Activated naive CD4-positive, alpha-beta T cell treated with anti-CD3 and anti-CD28 coated beads for 36 hours (primary cell): ENCODE results near the gene TNNI3K. TPM values are rescaled to one million over a fixed set of nuclear protein-coding genes. Genes with fewer than 3 reads are reported as not detected.

Source experiments
- CTCF ChIA-PET: fragments of 350-600 bp; sonication (Branson Sonifier 250); formaldehyde crosslinking; loops from one replicate; lab custom pipeline; 2021; ENCODE audit warnings: antibody characterized with exemption; lab: Charles Lee
- DNase-seq: peaks from one replicate; pipeline ENCODE4 v3.0.0-alpha.2; 2020
- H3K27ac Mint-ChIP-seq: one replicate; pipeline ENCODE4 v1.8.0; 2021; ENCODE audit warnings: mild to moderate bottlenecking, mixed read lengths
- H3K27me3 Mint-ChIP-seq: one replicate; pipeline ENCODE4 v1.8.0; 2021; ENCODE audit warnings: low read depth, mixed read lengths
- H3K36me3 Mint-ChIP-seq: one replicate; pipeline ENCODE4 v1.8.0; 2021; ENCODE audit warnings: low read depth, mixed read lengths
- H3K4me1 Mint-ChIP-seq: one replicate; pipeline ENCODE4 v1.8.0; 2021; ENCODE audit warnings: low read depth, mixed read lengths
- H3K4me3 Mint-ChIP-seq: one replicate; pipeline ENCODE4 v1.8.0; 2021; ENCODE audit warnings: mild to moderate bottlenecking, moderate library complexity, mixed read lengths
- H3K9me3 Mint-ChIP-seq: one replicate; pipeline ENCODE4 v1.8.0; 2021; ENCODE audit warnings: mixed read lengths
- intact Hi-C: fragments of 100-400 bp; cut with micrococcal nuclease; formaldehyde crosslinking; loops from one replicate; pipeline ENCODE4 v1.15.1; 2023
- total RNA-seq, 2 experiments: library from RNA; stranded (reverse); gene quantifications; one replicate each; pipeline ENCODE4 v1.2.3, GENCODE V29; 2021

Gene TNNI3K
- total RNA-seq, 2 experiments from 2014 or later, result 0.40 TPM; not detected in 1

DNA sequence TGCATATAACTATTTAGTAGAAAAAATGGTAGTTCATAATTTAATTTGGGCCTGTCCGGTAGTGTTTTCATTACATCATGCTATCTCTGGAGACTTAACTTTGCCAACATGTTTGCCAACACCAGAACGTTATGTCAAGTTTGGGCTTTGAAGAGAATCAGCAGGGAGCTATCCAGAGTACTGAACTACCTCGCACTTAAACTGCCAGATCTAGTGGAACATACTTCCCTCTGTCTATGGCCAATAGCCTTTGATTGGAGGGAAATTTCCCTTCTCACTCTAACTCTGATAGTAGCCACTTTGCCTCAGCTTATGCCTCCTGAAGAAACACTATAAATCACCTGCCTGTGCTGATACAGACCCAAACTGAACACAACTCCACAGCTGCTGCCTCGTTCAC lies 267.2 kb downstream of the TNNI3K start:
- Mint-ChIP-seq H3K4me1 (no peaks in the 10 kb centered on the region), H3K36me3 (no peaks in the 10 kb centered on the region), H3K27ac (no peak overlapping the region), H3K27me3 (peaks cover 8% of the 10 kb centered on the region), H3K9me3 (no peaks in the 10 kb centered on the region), H3K4me3 (no peak overlapping the region)
- intact Hi-C loops, result no loop called here
- CTCF ChIA-PET, result interaction anchor here (1.6 kb wide), 1 partner anchor 7 kb away, joined by 3 read pairs; no protein-coding TSS in a partner anchor
- no peak for DNase-seq

DNA sequence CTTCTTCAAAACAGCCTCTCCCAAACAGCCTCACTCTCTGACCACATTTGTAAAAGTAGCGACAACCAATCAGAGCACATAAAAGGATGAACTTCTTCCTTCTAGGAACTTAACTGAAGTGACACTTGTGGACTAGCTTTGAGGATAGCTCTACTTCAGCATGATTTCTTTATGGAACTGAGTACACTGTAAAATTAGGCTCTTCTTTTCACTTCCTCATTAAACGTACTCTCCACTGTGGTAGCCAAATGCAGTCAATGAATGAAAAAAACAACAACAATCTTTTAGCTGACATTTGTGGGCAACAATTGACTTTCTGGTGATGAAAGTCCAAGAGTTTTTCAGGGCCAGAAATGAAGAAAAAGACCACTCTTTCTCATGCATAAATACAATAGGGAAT lies 267.7 kb downstream of the TNNI3K start:
- no peak overlapping the region for H3K27ac Mint-ChIP-seq
- no peaks in the 10 kb centered on the region for H3K9me3 Mint-ChIP-seq
- intact Hi-C loops, result no loop called here
- DNase-seq, result no peak
- H3K4me1 Mint-ChIP-seq, result no peaks in the 10 kb centered on the region
- H3K4me3 Mint-ChIP-seq, result no peak overlapping the region
- H3K36me3 Mint-ChIP-seq, result no peaks in the 10 kb centered on the region
- CTCF ChIA-PET, result interaction anchor here (0.7 to 1.6 kb wide), 6 partner anchors 8 to 563 kb away, joined by 3 to 4 read pairs (median 3); no protein-coding TSS in a partner anchor
- H3K27me3 Mint-ChIP-seq, result peaks cover 8% of the 10 kb centered on the region

DNA sequence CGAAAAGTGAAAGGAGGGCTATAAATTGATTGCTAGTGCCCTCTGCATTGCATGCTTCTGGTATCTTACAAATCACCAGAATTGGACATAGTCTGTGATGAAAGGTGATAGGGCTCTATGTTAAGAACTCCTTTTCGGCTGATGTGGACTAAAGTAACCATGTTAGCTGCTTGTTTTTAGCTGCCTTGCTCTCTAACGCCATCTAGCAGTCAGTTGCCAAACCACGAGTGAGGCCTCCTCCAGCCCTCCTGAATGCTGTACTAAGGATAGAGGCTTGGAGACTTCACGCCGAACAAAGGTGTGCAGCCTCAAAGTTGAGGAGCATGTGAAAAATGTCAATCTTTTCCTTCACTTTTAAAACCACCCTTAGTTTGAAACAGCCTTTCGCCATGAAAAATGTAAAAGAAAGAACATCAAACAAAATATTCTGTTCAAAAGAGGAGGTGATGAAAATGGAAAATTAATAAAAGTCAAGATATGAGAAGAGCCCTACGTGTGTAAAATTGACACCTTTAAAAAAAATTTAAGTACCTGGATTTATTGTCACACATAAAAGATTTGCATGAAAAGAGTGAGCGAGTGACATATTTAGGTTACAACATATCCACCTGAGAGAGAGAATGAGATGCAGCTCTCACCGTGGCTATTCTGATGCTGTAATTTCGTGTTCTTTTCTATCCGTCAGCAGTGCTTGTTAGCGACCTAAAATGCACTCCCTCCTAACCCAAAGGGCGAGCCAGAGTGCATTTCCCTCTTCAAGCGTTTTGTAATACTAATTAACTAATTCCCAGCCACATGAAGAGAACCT lies 269.1 kb downstream of the TNNI3K start:
- H3K27me3 Mint-ChIP-seq, result peaks cover 8% of the 10 kb centered on the region
- no peak overlapping the region for H3K4me3 Mint-ChIP-seq
- H3K36me3 Mint-ChIP-seq, result no peaks in the 10 kb centered on the region
- H3K9me3 Mint-ChIP-seq, result no peaks in the 10 kb centered on the region
- intact Hi-C loops, result loop anchor here (1.0 kb wide), 1 partner anchor 229 kb away; the partner anchor contains the start of genes CRYZ and TYW3
- no peak overlapping the region for H3K27ac Mint-ChIP-seq
- CTCF ChIA-PET, result interaction anchor here (1.1 to 1.6 kb wide), 3 partner anchors 8 to 35 kb away, joined by 3 read pairs; no protein-coding TSS in a partner anchor
- no peaks in the 10 kb centered on the region for H3K4me1 Mint-ChIP-seq
- DNase-seq, result peak; percentile 67

DNA sequence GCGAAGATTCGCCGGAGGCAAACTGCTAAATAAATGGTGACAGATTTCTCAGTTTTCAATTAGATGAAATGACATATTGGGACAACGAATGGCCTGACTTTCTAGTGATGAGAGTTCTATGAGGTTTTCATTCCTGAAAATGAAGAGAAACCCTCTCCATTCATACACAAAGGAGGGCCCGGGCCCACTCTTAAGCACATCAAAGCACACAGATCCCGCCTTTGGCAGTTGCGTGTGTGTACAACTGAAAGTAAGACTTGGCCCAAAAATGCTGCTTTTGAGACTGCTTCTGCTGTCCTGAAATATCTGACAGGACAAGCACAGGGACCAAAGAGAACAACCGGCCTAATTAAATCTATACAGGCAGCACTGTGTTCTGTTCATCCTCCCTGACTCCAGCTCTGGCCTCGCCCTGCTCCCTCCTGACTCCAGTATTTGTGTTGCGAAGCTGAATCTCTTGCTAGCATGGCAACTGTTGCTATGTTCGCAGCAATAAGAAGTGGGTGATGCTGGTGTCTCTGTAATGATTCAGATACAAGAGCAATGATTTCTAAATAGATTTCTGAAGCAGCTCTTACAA lies 269.8 kb downstream of the TNNI3K start:
- Mint-ChIP-seq H3K27me3 (peaks cover 8% of the 10 kb centered on the region), H3K4me3 (no peak overlapping the region), H3K27ac (no peak overlapping the region), H3K36me3 (no peaks in the 10 kb centered on the region), H3K9me3 (no peaks in the 10 kb centered on the region), H3K4me1 (no peaks in the 10 kb centered on the region)
- DNase-seq, result no peak
- CTCF ChIA-PET, result no interaction called here
- intact Hi-C loops, result loop anchor here (1.0 kb wide), 1 partner anchor 228 kb away; the partner anchor contains the start of genes CRYZ and TYW3

DNA sequence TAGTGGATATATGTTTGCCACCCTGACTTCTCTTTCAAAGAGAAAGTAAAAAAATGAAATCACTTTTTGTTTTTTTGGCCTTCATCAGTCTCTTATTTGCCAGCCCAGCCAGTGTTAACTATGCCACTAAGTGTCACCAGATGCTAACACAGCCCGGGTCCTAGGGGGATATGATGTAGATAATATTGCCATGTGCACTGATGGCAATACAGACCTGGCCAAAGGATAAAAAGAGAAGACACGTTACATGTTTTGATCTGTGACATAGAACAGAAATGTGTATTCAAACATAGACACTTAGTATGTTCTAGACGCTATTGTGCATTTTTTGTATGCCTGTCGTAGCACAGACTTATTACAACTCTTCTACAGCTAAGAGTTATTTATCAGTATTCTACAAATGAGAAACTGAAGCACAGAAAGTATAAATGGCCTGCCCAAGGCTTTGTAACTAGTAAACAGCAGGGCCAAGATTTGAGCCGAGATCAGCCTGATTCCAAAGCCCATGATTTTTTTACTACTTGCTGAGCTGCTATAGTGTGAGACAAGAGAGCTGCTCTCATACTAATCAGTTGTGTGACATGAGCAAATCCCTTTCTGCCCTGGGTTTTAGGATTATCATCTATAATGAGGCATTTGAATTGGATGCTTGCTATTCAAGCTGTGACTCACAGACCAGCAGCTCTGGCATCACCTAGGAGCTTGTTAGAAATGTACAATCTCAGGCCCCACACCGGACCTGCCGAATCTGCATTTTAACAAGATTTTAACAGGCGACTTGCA lies 270.9 kb downstream of the TNNI3K start:
- Mint-ChIP-seq H3K9me3 (no peaks in the 10 kb centered on the region), H3K27ac (no peak overlapping the region), H3K4me1 (no peaks in the 10 kb centered on the region), H3K4me3 (no peak overlapping the region), H3K36me3 (no peaks in the 10 kb centered on the region), H3K27me3 (peaks cover 8% of the 10 kb centered on the region)
- DNase-seq, result no peak
- CTCF ChIA-PET, result interaction anchor here (1.3 kb wide), 1 partner anchor 19 kb away, joined by 3 read pairs; no protein-coding TSS in a partner anchor
- intact Hi-C loops, result no loop called here

DNA sequence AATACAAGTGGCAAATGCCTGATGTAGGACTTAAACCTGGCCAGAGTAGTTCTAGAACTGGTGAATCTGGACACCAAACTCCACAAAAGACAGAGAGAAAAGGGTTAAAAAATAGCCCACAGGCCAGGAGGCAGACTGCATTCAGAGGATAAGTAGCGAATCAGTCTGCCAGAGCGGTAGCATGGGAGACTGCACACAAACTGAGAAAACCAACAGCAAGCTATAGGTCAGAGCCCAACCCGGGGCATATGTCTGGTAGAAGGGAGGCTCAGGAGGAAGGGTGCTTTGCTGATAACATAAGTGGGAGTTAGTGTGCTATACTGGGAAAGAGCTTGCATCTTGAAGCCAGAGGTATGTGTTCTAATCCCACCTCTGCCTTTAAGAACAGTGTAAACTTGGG lies 273.3 kb downstream of the TNNI3K start:
- H3K36me3 Mint-ChIP-seq, result no peaks in the 10 kb centered on the region
- no peak overlapping the region for H3K4me3 Mint-ChIP-seq
- no peak overlapping the region for H3K27ac Mint-ChIP-seq
- intact Hi-C loops, result no loop called here
- no peak for DNase-seq
- H3K27me3 Mint-ChIP-seq, result peaks cover 17% of the 10 kb centered on the region
- H3K4me1 Mint-ChIP-seq, result no peaks in the 10 kb centered on the region
- CTCF ChIA-PET, result interaction anchor here (0.6 kb wide), 1 partner anchor 1432 kb away, joined by 3 read pairs; no protein-coding TSS in a partner anchor
- no peaks in the 10 kb centered on the region for H3K9me3 Mint-ChIP-seq

DNA sequence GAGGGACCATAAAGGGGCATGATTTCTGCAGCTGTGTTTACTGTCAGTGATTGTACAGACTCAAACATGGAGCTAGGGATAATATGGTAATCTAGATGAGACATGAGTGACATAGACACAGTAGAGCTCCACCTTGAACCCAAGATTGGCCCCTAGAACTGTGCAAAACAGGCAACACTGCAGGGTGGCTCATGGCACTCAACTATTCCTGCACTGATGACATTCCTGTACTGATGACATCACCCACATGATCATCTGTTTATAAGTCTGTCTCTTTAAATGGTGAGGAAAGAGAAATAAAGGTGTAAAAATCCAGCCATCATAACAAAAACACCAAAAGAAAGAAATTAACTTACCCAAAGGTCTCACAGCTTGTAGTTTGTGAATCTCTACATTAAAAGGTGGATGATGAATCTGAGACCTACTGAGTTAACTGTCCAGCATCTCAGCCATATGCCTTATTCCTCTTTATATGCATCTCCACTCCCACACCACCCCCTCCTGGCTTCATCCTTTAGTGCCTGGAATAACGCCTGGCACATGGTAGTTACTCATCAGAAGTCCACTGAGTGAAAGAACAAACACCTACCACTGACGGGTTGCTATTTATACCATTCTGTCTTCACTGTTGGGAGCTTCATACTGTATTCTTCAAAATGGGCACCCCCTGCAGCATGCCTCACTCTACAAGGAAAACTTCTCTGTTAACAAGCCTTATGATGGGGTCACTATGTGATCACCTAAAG lies 277.2 kb downstream of the TNNI3K start, which contains the start of gene LRRC53:
Gene LRRC53 (minus strand): TSS at position 442 of the 746 bp plus-strand sequence. CDS start 29,262 bp downstream, outside the sequence.
- no peak within 1 kb of the TSS for H3K4me3 Mint-ChIP-seq
- no peaks in the 10 kb centered on the region for H3K4me1 Mint-ChIP-seq
- CTCF ChIA-PET, result interaction anchor here (0.6 to 0.7 kb wide), 3 partner anchors 9 to 178 kb away, joined by 3 read pairs; no protein-coding TSS in a partner anchor
- no peak within 1 kb of the TSS for H3K27ac Mint-ChIP-seq
- peaks cover 10% of the 10 kb centered on the region for H3K27me3 Mint-ChIP-seq
- no peak for DNase-seq
- no peaks in the 10 kb centered on the region for H3K36me3 Mint-ChIP-seq
- intact Hi-C loops, result no loop called here
- no peaks in the 10 kb centered on the region for H3K9me3 Mint-ChIP-seq

DNA sequence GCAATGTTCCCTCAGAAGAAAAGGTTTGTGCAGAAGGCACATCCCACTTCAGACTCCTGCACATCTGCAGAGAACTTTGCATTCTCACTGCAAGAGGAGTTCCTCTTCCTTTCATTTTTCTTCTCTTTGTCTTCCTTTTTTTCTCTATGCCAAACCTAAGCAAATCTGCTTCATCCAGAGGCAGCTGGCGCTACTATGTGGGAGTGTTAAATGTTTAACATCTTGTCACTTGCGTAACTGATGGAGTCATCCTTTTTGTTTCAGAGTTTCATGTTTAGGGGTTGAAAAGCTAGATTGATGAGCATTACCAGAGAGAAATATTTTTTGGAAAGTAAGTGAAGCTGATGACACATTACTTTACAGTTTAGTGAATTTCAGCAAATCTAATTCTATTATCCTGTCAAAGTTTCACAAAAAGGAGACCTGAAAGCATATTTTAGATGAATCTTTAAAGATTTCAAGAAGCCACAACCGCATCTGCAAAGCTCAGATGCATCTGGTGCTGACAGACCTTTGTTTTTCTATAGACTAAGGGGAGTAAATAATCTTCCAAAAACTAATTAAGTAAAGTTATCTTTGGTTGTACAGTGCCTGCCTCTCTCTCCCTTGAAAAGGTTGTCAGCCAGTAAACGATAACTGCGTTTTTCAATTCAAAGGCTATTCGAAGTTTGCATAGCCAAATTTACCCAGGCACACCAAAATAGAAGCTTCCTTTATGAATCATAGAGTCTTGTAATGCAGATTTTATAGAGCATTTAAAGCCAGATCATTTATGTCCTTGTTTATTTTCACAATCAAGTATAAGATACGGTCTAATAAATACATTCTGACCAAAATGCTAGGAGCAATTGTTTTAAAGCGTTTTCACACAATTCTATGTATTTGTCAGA lies 278.5 kb downstream of the TNNI3K start:
- H3K4me3 Mint-ChIP-seq, result no peak overlapping the region
- H3K27me3 Mint-ChIP-seq, result peaks cover 10% of the 10 kb centered on the region
- no peak for DNase-seq
- H3K9me3 Mint-ChIP-seq, result no peaks in the 10 kb centered on the region
- intact Hi-C loops, result no loop called here
- no peak overlapping the region for H3K27ac Mint-ChIP-seq
- H3K36me3 Mint-ChIP-seq, result no peaks in the 10 kb centered on the region
- no peaks in the 10 kb centered on the region for H3K4me1 Mint-ChIP-seq
- CTCF ChIA-PET, result interaction anchor here (0.6 kb wide), 1 partner anchor 709 kb away, joined by 4 read pairs; no protein-coding TSS in a partner anchor

DNA sequence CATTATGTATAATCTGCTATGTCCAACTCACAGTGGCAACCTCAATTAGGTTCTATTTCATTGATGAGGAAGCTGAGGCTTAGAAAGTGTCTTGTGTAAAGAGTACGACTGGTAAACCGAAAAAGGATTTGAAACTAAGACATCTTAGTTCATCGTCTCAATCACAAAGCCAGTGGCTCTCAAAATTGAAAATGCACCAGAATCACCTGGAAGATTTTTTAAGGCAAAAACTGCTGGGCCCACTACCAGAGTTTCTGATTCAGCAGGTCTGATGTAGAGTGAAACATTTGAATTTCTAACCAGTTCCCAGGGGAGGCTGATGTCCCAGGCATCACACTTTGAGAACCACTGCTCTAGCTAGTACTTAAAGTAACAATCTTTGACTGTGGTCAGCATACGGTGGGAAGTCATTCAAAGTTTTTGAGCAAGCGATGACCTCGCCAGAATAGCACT lies 282.4 kb downstream of the TNNI3K start:
- Mint-ChIP-seq H3K4me1 (no peaks in the 10 kb centered on the region), H3K4me3 (no peak overlapping the region), H3K27ac (no peak overlapping the region), H3K9me3 (no peaks in the 10 kb centered on the region), H3K27me3 (peaks cover 13% of the 10 kb centered on the region), H3K36me3 (no peaks in the 10 kb centered on the region)
- DNase-seq, result no peak
- CTCF ChIA-PET, result no interaction called here
- intact Hi-C loops, result no loop called here

DNA sequence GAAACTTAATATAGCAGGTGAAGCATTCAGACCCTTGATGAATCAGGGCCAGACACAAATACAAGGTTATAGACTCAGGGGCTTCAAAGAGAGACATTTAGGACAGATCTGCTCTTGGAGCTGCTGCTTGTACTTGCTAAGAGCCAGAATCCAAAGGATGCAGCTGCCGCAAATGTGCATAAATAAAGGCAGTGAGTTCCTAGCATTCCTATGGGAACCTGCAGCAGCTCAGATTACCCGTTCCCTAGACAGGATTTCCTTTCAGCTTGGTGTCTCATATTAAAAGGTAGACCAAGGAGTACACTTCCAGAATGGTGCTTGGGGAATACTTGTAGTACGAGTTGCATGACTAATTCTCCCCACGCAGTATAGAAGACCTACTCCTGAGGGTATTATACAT lies 287.0 kb downstream of the TNNI3K start:
- no peak overlapping the region for H3K27ac Mint-ChIP-seq
- H3K4me3 Mint-ChIP-seq, result no peak overlapping the region
- no peak for DNase-seq
- H3K27me3 Mint-ChIP-seq, result peaks cover 5% of the 10 kb centered on the region
- H3K36me3 Mint-ChIP-seq, result no peaks in the 10 kb centered on the region
- no peaks in the 10 kb centered on the region for H3K9me3 Mint-ChIP-seq
- CTCF ChIA-PET, result no interaction called here
- H3K4me1 Mint-ChIP-seq, result no peaks in the 10 kb centered on the region
- intact Hi-C loops, result no loop called here
